ENCODE data around the gene SYT3. TPM values are rescaled to one million over a fixed set of nuclear protein-coding genes. Genes with fewer than 3 reads are reported as not detected.

SYT3 gene
- total RNA-seq, 1 experiment from 2014 or later, result not detected

DNA sequence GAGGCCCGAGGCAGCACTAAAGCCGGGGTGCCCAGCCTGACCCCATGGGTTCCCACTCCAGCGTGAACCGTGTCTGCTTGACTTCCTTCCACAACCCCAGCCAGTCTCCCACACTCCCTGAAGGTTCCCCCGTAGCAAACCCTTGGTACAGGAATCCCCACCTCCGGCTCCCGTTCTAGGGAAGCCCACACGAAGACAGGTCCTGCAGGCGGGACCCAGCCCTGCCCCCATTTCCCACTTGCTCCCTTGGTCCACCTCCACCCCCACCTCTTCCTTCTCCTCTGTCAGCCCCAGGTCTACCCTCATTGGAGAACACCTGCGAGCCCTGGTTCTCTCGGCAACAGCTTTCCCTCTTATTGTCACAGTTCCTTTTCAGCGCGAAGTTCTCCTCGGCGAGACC is 33.4 kb upstream of the SYT3 start:
- intact Hi-C loops (cut with micrococcal nuclease; ENCODE audit: unreplicated experiment), result no loop called here
- DNase-seq, result no peak
- Mint-ChIP-seq H3K27ac (ENCODE audit: unreplicated experiment) (no peak overlapping the region), H3K9me3 (ENCODE audit: low read depth, unreplicated experiment) (no peaks in the 10 kb centered on the region), H3K27me3 (ENCODE audit: unreplicated experiment) (peaks cover 79% of the 10 kb centered on the region), H3K4me3 (ENCODE audit: low read depth, unreplicated experiment) (no peak overlapping the region), H3K4me1 (ENCODE audit: low read depth, unreplicated experiment) (no peaks in the 10 kb centered on the region), H3K36me3 (ENCODE audit: insufficient read depth, unreplicated experiment) (peaks cover 5% of the 10 kb centered on the region)
- TF ChIP-seq, protein P1, sequence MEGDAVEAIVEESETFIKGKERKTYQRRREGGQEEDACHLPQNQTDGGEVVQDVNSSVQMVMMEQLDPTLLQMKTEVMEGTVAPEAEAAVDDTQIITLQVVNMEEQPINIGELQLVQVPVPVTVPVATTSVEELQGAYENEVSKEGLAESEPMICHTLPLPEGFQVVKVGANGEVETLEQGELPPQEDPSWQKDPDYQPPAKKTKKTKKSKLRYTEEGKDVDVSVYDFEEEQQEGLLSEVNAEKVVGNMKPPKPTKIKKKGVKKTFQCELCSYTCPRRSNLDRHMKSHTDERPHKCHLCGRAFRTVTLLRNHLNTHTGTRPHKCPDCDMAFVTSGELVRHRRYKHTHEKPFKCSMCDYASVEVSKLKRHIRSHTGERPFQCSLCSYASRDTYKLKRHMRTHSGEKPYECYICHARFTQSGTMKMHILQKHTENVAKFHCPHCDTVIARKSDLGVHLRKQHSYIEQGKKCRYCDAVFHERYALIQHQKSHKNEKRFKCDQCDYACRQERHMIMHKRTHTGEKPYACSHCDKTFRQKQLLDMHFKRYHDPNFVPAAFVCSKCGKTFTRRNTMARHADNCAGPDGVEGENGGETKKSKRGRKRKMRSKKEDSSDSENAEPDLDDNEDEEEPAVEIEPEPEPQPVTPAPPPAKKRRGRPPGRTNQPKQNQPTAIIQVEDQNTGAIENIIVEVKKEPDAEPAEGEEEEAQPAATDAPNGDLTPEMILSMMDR (IDR thresholded peaks at IDR 0.05; ENCODE audit: unreplicated experiment), result no peak
- no TSS peak for BruUV-seq (replicated peaks)
- CTCF ChIA-PET, result no interaction called here

DNA sequence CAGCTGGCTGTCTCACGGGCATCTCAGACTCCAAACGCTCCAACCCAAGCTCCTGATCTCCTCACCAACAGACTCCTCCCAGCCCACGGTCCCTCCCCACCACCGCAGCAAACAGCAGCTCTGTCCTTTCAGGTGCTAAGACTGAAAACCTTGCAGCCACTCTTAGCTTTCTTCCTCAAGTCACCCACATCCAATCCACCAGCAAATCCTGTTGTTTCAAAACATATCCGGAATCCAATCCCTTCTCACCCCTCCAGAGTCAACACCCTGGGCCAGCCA is 30.4 kb upstream of the SYT3 start:
- DNase-seq, result no peak
- H3K9me3 Mint-ChIP-seq (ENCODE audit: low read depth, unreplicated experiment), result no peaks in the 10 kb centered on the region
- H3K4me3 Mint-ChIP-seq (ENCODE audit: low read depth, unreplicated experiment), result no peak overlapping the region
- BruUV-seq (replicated peaks), result no TSS peak
- no peak overlapping the region for H3K27ac Mint-ChIP-seq (ENCODE audit: unreplicated experiment)
- intact Hi-C loops (cut with micrococcal nuclease; ENCODE audit: unreplicated experiment), result no loop called here
- no peaks in the 10 kb centered on the region for H3K4me1 Mint-ChIP-seq (ENCODE audit: low read depth, unreplicated experiment)
- H3K27me3 Mint-ChIP-seq (ENCODE audit: unreplicated experiment), result peaks cover 60% of the 10 kb centered on the region
- CTCF ChIA-PET, result interaction anchor here (0.5 to 1.2 kb wide), 5 partner anchors 34 to 132 kb away, joined by 3 to 11 read pairs (median 3); no protein-coding TSS in a partner anchor
- TF ChIP-seq, protein P1 (IDR thresholded peaks at IDR 0.05; ENCODE audit: unreplicated experiment), result no peak
- peaks cover 5% of the 10 kb centered on the region for H3K36me3 Mint-ChIP-seq (ENCODE audit: insufficient read depth, unreplicated experiment)

DNA sequence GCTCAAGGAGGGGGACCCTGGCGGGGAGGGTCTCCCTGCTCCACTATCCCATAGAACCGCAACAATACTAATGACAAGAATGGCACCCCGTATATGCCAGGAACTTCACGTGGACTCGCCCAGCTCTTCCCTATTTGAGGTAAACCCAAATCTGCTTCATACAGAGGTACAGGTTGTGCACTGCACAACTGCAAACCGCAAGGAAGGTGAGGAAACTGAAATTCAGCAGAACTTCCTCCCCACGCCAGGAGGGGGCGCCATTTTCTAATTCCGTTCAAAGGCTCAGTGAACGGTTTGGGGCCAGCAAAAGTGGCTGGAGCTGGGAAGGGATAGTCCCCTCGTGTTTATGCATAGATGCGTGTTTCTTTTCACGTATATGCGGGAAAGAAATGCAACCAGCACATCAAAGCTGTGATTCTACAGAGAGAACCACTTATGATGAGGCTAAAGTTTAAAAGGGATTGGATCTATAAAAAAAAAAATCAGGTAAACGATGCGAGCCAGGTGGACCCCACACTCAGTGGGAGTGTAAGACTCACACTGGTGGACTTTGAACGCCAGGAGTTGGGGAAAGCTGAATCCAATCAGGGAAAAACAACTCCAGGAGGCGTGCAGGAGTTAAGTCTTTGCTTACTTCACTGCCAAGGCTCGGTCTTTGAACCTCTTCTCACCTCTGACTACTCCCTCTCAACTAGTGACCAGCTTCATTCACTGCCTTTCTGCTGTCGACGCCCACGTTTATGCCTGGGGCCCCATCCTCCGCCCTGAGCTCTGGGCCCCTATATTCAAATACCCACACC is 29.8 kb upstream of the SYT3 start:
- DNase-seq, result peak; percentile 45
- peaks cover 5% of the 10 kb centered on the region for H3K36me3 Mint-ChIP-seq (ENCODE audit: insufficient read depth, unreplicated experiment)
- H3K9me3 Mint-ChIP-seq (ENCODE audit: low read depth, unreplicated experiment), result no peaks in the 10 kb centered on the region
- CTCF ChIA-PET, result interaction anchor here (0.5 to 1.2 kb wide), 5 partner anchors 35 to 132 kb away, joined by 3 to 11 read pairs (median 3); no protein-coding TSS in a partner anchor
- H3K4me3 Mint-ChIP-seq (ENCODE audit: low read depth, unreplicated experiment), result no peak overlapping the region
- BruUV-seq (replicated peaks), result no TSS peak
- H3K27me3 Mint-ChIP-seq (ENCODE audit: unreplicated experiment), result peaks cover 55% of the 10 kb centered on the region
- intact Hi-C loops (cut with micrococcal nuclease; ENCODE audit: unreplicated experiment), result no loop called here
- no peak overlapping the region for H3K27ac Mint-ChIP-seq (ENCODE audit: unreplicated experiment)
- TF ChIP-seq, protein P1 (IDR thresholded peaks at IDR 0.05; ENCODE audit: unreplicated experiment), result peak; percentile 85
- H3K4me1 Mint-ChIP-seq (ENCODE audit: low read depth, unreplicated experiment), result no peaks in the 10 kb centered on the region

DNA sequence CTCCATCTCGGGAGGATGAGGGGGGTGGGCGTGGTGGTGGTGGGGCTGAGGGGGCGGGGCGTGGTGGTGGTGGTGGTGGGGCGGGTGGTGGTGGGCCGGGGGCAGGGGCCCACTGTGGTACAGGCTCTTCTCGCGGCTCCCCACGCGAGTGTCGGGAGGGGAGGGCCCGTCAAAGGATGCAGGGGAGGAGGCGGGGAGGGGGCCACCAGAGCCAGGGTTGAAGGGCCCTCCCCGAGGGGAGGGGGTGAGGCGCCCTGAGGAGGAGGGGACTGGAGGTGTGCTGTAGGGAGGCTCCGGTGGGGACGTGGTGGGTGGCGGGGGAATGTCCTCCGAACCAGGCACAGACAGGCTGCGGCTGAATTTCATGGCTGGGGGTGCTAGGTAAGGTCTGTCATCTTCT is 29.2 kb upstream of the SYT3 start:
- no peak overlapping the region for H3K4me3 Mint-ChIP-seq (ENCODE audit: low read depth, unreplicated experiment)
- intact Hi-C loops (cut with micrococcal nuclease; ENCODE audit: unreplicated experiment), result no loop called here
- no peak for DNase-seq
- no peaks in the 10 kb centered on the region for H3K9me3 Mint-ChIP-seq (ENCODE audit: low read depth, unreplicated experiment)
- CTCF ChIA-PET, result interaction anchor here (1.0 kb wide), 1 partner anchor 131 kb away, joined by 3 read pairs; no protein-coding TSS in a partner anchor
- H3K4me1 Mint-ChIP-seq (ENCODE audit: low read depth, unreplicated experiment), result peaks cover 4% of the 10 kb centered on the region
- no peak overlapping the region for H3K27ac Mint-ChIP-seq (ENCODE audit: unreplicated experiment)
- no TSS peak for BruUV-seq (replicated peaks)
- H3K36me3 Mint-ChIP-seq (ENCODE audit: insufficient read depth, unreplicated experiment), result peaks cover 5% of the 10 kb centered on the region
- TF ChIP-seq, protein P1 (IDR thresholded peaks at IDR 0.05; ENCODE audit: unreplicated experiment), result no peak
- peaks cover 48% of the 10 kb centered on the region for H3K27me3 Mint-ChIP-seq (ENCODE audit: unreplicated experiment)
